ENCODE data around the gene SLC6A19. TPM values are rescaled to one million over a fixed set of nuclear protein-coding genes. Genes with fewer than 3 reads are reported as not detected.
A peak's percentile ranks its signal among the peaks of the same experiment; 100 is the strongest.

Gene SLC6A19
- total RNA-seq, 1 experiment from 2014 or later: not detected

GRCh38 chr5:1243487-1244130, 42.2 kb downstream of the SLC6A19 start:
- ATAC-seq: no peak
- POLR2A ChIA-PET (ENCODE audit: unreplicated experiment): no interaction called here
- intact Hi-C loops (cut with micrococcal nuclease): no loop called here
- Histone ChIP-seq H3K79me2 (ENCODE audit: low read length) (no peaks in the 10 kb centered on the region), H3K9me2 (replicated peaks; ENCODE audit: low read length) (no peaks in the 10 kb centered on the region), H3K4me3 (ENCODE audit: low read length) (no peak overlapping the region), H2AFZ (ENCODE audit: low read length) (no peak overlapping the region), H3K9me3 (ENCODE audit: low read length) (no peaks in the 10 kb centered on the region), H3K4me1 (ENCODE audit: insufficient read depth, low read length) (no peaks in the 10 kb centered on the region), H3F3A (ENCODE audit: low read length, unreplicated experiment) (no peaks in the 10 kb centered on the region), H3K36me3 (ENCODE audit: low read depth, low read length) (no peaks in the 10 kb centered on the region), H3K4me2 (ENCODE audit: low read length) (no peak overlapping the region), H3K27me3 (ENCODE audit: low read length) (peaks cover 19% of the 10 kb centered on the region; the same call in 1 of the 2 replicates), H3K27ac (ENCODE audit: low read length) (no peak overlapping the region), H3K9ac (ENCODE audit: low read length) (no peak overlapping the region), H4K20me1 (ENCODE audit: low read length) (no peaks in the 10 kb centered on the region)
- BruUV-seq (replicated peaks): no TSS peak
- no peak for TF ChIP-seq EZH2phosphoT487 (IDR thresholded peaks at IDR 0.05; ENCODE audit: borderline replicate concordance, low read length)
- TF ChIP-seq EZH2 (IDR thresholded peaks at IDR 0.05; ENCODE audit: low read length, unreplicated experiment): no peak
- TF ChIP-seq, protein P1, sequence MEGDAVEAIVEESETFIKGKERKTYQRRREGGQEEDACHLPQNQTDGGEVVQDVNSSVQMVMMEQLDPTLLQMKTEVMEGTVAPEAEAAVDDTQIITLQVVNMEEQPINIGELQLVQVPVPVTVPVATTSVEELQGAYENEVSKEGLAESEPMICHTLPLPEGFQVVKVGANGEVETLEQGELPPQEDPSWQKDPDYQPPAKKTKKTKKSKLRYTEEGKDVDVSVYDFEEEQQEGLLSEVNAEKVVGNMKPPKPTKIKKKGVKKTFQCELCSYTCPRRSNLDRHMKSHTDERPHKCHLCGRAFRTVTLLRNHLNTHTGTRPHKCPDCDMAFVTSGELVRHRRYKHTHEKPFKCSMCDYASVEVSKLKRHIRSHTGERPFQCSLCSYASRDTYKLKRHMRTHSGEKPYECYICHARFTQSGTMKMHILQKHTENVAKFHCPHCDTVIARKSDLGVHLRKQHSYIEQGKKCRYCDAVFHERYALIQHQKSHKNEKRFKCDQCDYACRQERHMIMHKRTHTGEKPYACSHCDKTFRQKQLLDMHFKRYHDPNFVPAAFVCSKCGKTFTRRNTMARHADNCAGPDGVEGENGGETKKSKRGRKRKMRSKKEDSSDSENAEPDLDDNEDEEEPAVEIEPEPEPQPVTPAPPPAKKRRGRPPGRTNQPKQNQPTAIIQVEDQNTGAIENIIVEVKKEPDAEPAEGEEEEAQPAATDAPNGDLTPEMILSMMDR (conservative IDR thresholded peaks at IDR 0.05; ENCODE audit: low read depth, low read length): no peak
- no peak for DNase-seq
- CTCF ChIA-PET: no interaction called here

DNA sequence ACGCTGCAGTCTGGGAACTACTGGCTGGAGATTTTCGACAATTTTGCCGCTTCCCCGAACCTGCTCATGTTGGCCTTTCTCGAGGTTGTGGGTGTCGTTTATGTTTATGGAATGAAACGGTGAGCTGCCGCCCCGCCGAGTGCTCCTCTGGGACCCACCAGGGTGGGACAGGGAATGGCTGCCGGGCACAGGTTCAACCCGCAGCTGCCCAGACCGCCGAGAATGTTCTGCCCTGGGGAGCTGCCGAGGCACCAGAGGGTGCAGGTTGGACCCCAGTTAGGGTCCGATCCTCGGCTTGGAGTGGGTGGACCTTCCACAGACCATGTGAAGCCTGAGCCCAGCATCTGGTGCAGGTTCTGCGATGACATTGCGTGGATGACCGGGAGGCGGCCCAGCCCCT, 42.9 kb downstream of the SLC6A19 start:
- Histone ChIP-seq H4K20me1 (ENCODE audit: low read length) (no peaks in the 10 kb centered on the region), H3K4me1 (ENCODE audit: insufficient read depth, low read length) (no peaks in the 10 kb centered on the region), H3K4me3 (ENCODE audit: low read length) (no peak overlapping the region), H3K9me2 (replicated peaks; ENCODE audit: low read length) (no peaks in the 10 kb centered on the region), H3K27me3 (ENCODE audit: low read length) (peaks cover 19% of the 10 kb centered on the region; the same call in 1 of the 2 replicates), H3F3A (ENCODE audit: low read length, unreplicated experiment) (no peaks in the 10 kb centered on the region), H3K4me2 (ENCODE audit: low read length) (no peak overlapping the region), H2AFZ (ENCODE audit: low read length) (no peak overlapping the region), H3K27ac (ENCODE audit: low read length) (no peak overlapping the region), H3K9ac (ENCODE audit: low read length) (no peak overlapping the region), H3K79me2 (ENCODE audit: low read length) (no peaks in the 10 kb centered on the region), H3K9me3 (ENCODE audit: low read length) (no peaks in the 10 kb centered on the region), H3K36me3 (ENCODE audit: low read depth, low read length) (no peaks in the 10 kb centered on the region)
- ChIA-PET CTCF (no interaction called here), POLR2A (ENCODE audit: unreplicated experiment) (no interaction called here)
- intact Hi-C loops (cut with micrococcal nuclease): no loop called here
- no peak for DNase-seq
- TF ChIP-seq EZH2 (IDR thresholded peaks at IDR 0.05; ENCODE audit: low read length, unreplicated experiment): no peak
- ATAC-seq: no peak
- no TSS peak for BruUV-seq (replicated peaks)

- Histone ChIP-seq H3K79me2 (ENCODE audit: low read length) (no peaks in the 10 kb centered on the region), H3K4me3 (ENCODE audit: low read length) (no peak overlapping the region), H3F3A (ENCODE audit: low read length, unreplicated experiment) (no peaks in the 10 kb centered on the region), H3K27ac (ENCODE audit: low read length) (no peak overlapping the region), H3K36me3 (ENCODE audit: low read depth, low read length) (no peaks in the 10 kb centered on the region), H3K9ac (ENCODE audit: low read length) (no peak overlapping the region), H3K9me2 (replicated peaks; ENCODE audit: low read length) (no peaks in the 10 kb centered on the region), H4K20me1 (ENCODE audit: low read length) (no peaks in the 10 kb centered on the region), H2AFZ (ENCODE audit: low read length) (no peak overlapping the region), H3K9me3 (ENCODE audit: low read length) (no peaks in the 10 kb centered on the region), H3K27me3 (ENCODE audit: low read length) (peaks cover 19% of the 10 kb centered on the region; the same call in 1 of the 2 replicates), H3K4me2 (ENCODE audit: low read length) (no peak overlapping the region), H3K4me1 (ENCODE audit: insufficient read depth, low read length) (no peaks in the 10 kb centered on the region)
- intact Hi-C loops (cut with micrococcal nuclease): no loop called here
- no peak for TF ChIP-seq EZH2phosphoT487 (IDR thresholded peaks at IDR 0.05; ENCODE audit: borderline replicate concordance, low read length)
- TF ChIP-seq, protein P1 (conservative IDR thresholded peaks at IDR 0.05; ENCODE audit: low read depth, low read length): peak; percentile 42; the same call in 1 of the 2 replicates
- BruUV-seq (replicated peaks): no TSS peak
- ChIA-PET POLR2A (ENCODE audit: unreplicated experiment) (no interaction called here), CTCF (no interaction called here)
- ATAC-seq (peak; percentile 56; the same call in 1 of the 2 replicates), DNase-seq (peak; percentile 23)
Measured at GRCh38 chr5:1244976-1245375, 43.6 kb downstream of the SLC6A19 start.
